Stomach smooth muscle (tissue), 2 donors: ENCODE measurements around the gene DNMT3L.
A peak's percentile ranks its signal among the peaks of the same experiment; 100 is the strongest.
"Not testable (repeated sequence)": the region's sequence is repeated elsewhere in the genome, so short reads cannot be mapped to it uniquely, and the experiment has no call there.

Experiments
- H3K27ac ChIP-seq: one replicate; pipeline ENCODE4 v1.7.0; 2013; ENCODE audit warnings: mild to moderate bottlenecking, low read length, inconsistent platforms
- H3K27me3 ChIP-seq, 2 donors: one replicate each; pipeline ENCODE4 v1.7.0; 2013; ENCODE audit warnings: low read length in 2 of 2; ENCODE audit not compliant: insufficient read depth in 2 of 2, control insufficient read depth in 1 of 2
- H3K36me3 ChIP-seq, 2 donors: one replicate each; pipeline ENCODE4 v1.7.0; 2013; ENCODE audit warnings: low read length in 2 of 2; ENCODE audit not compliant: control insufficient read depth in 2 of 2, insufficient read depth in 2 of 2
- H3K4me1 ChIP-seq: one replicate; pipeline ENCODE4 v1.7.0; 2013; ENCODE audit warnings: low read length; ENCODE audit not compliant: control insufficient read depth, insufficient read depth
- H3K4me3 ChIP-seq, 2 donors: one replicate each; pipeline ENCODE4 v1.7.0; 2013; ENCODE audit warnings: low read length in 2 of 2
- H3K9ac ChIP-seq, 2 donors: one replicate each; pipeline ENCODE4 v1.7.0; 2013; ENCODE audit warnings: low read length in 2 of 2, mild to moderate bottlenecking in 1 of 2
- H3K9me3 ChIP-seq, 2 donors: one replicate each; pipeline ENCODE4 v1.7.0; 2013; ENCODE audit warnings: low read length in 2 of 2; ENCODE audit not compliant: control insufficient read depth in 2 of 2
- donor health status: healthy.
- donor health status: Pancreatic carcinoma.

DNMT3L gene

DNA sequence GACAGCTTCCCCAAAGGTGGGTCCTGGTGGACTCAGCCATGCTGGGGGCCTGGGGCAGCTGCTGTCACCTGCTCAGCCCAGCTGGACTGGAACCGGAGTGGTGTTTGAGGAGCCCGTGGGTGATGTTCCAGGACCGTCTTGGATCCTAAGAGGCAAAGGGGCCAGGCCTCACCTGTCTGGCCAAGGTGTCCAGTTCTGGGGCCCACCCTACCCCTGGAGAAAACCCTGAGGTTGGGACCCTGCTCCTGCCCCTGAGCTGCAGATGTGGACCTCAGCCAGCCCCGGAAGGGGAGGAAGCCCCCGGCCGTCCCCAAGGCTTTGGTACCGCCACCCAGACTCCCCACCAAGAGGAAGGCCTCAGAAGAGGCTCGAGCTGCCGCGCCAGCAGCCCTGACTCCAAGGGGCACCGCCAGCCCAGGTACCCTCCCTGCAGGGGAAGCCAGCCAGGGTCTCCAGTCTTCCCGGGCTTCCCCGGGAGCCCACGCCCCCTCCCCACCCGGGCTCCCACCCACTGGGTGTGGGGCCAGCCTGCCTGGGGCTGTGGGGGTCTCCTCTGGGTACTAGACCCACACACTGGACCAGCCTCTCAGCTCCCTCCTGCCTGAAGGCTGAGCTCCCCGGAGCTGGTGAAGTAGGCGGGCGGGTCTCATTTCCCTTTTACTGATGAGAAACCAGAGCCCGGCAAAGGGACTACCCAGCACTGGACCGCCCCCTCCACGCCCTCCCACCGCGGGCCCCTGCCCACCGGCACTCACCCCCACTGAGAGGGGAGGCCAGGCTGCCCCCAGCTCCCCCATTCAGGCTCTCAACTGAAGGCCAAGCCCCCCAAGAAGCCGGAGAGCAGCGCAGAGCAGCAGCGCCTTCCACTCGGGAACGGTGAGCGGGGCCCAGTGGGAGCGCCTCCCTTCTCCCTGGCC, 25.3 kb upstream of the DNMT3L start:
- Histone ChIP-seq H3K9me3 (no peaks in the 10 kb centered on the region), H3K27me3 (peaks cover 9 to 25% of the 10 kb centered on the region in 2 donors)

DNA sequence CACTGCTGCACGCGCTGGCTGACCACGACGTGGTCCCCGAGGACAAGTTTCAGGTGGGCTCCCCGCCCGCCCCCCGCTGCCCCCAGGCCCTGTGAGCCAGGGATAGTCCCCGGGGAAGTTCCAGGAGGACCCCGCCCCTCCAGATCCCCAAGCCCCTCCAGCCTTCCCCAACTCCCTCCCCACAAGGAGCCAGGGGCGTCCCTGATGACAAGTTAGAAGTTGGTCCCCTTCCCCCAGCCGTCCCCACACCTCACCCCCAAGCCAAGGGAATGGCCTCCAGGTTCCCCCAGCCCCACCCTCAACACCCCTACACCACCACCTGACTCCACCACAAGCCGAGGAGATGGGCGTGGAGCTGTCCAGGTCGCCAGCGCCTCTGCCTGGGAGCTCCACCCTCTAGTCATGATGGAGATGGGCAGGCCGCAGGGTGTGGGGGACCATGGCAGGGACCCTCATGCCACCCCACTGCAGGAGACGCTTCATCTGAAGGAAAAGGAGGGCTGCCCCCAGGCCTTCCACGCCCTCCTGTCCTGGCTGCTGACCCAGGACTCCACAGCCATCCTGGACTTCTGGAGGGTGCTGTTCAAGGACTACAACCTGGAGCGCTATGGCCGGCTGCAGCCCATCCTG, 24.5 kb upstream of the DNMT3L start:
- Histone ChIP-seq H3K4me1 (no peaks in the 10 kb centered on the region), H3K4me3 (no peak overlapping the region), H3K9ac (no peak overlapping the region), H3K27ac (no peak overlapping the region), H3K36me3 (no peaks in the 10 kb centered on the region), H3K27me3 (peaks cover 9 to 25% of the 10 kb centered on the region in 2 donors), H3K9me3 (no peaks in the 10 kb centered on the region)

More for the DNA sequence above, 25.3 kb upstream of the DNMT3L start:
- Histone ChIP-seq H3K27ac (no peak overlapping the region), H3K4me1 (no peaks in the 10 kb centered on the region), H3K4me3 (no peak overlapping the region), H3K9ac (no peak overlapping the region), H3K36me3 (no peaks in the 10 kb centered on the region)

DNA sequence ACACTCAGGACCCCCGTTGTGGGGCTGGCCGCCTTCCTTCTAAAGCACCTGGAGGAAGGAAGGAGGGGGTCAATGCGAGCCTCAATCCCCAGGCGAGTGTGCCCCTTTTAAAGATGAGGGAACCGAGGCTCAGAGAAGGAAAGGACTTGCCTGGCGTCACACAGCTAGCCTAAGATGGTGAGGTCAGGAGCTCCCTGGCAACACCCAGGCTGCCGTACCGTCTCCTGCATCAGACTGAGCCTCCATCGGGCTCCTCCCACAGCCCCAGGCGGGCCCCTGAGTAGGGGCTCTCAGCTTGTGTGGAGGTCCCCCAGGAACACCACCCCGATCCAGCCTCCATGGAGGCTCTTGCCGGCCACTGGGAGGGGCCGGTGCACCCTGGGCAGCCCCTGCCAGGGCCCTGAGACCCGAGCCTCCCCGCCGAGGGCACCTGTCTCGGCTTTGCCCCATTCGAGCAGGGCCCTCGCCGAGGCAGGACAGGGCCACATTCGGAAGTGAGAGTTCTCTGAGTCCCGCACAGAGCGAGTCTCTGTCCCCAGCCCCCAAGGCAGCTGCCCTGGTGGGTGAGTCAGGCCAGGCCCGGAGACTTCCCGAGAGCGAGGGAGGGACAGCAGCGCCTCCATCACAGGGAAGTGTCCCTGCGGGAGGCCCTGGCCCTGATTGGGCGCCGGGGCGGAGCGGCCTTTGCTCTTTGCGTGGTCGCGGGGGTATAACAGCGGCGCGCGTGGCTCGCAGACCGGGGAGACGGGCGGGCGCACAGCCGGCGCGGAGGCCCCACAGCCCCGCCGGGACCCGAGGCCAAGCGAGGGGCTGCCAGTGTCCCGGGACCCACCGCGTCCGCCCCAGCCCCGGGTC, 23.7 kb upstream of the DNMT3L start, which contains the start of gene AIRE:
Gene AIRE (plus strand): TSS at position 739 of the 855 bp plus-strand sequence. CDS start 131 bp downstream, outside the sequence.
- Histone ChIP-seq H3K4me3 (peak within 1 kb of the TSS in 1 of 2 donors; percentile 40), H3K36me3 (no peaks in the 10 kb centered on the region), H3K9ac (no peak within 1 kb of the TSS), H3K27ac (no peak within 1 kb of the TSS), H3K4me1 (no peaks in the 10 kb centered on the region), H3K27me3 (peaks cover 8 to 25% of the 10 kb centered on the region in 2 donors), H3K9me3 (no peaks in the 10 kb centered on the region)

DNA sequence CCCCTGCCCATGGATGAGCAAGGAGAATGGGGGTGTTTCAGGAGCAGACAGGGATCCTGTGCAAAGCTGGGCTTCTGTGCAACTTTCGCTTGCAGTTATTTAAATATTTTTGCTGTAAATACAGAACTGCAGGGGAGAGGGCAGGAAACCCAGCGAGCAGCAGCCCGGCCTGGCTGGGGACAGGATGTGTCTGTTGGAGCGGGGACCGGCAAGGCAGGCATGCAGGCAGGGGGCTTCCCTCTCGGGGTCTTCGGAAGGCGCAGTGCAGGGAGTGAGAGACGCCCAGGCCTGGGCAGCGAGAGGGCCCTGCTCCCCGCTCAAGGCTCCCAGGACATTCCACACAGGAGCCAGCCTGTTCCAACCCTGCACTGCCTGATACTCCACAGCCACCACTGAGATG, 22.3 kb upstream of the DNMT3L start:
- Histone ChIP-seq H3K4me3 (no peak overlapping the region), H3K4me1 (no peaks in the 10 kb centered on the region), H3K9me3 (no peaks in the 10 kb centered on the region), H3K36me3 (no peaks in the 10 kb centered on the region), H3K9ac (no peak overlapping the region), H3K27me3 (peaks cover 7 to 25% of the 10 kb centered on the region in 2 donors), H3K27ac (no peak overlapping the region)

- H3K4me1 ChIP-seq, H3K36me3 ChIP-seq, H3K9me3 ChIP-seq, H3K4me3 ChIP-seq, H3K27ac ChIP-seq, H3K9ac ChIP-seq: not testable (repeated sequence)
- H3K27me3 ChIP-seq: peaks cover 7 to 25% of the 10 kb centered on the region in 2 donors
Measured at GRCh38 chr21:44283211-44283785, 21.6 kb upstream of the DNMT3L start.

DNA sequence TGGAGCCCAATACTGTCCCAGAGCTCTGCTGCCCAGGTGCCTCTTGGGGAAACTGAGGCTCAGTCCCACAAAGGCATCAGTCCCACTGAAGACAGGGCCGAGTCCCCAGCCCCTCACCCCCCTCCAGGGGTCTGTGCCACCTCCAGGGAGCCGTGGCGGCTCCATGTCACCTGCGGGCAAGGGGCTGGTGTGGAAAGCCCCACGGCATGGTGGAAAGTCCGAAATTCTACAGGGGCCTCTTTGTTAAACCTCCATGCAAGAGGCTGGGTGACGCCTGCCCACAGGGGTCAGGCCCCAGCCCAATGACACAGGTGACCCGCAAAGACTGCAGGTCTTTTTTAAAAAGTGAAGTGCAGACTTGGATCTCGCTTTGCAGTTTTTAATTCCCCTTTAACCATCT, 20.7 kb upstream of the DNMT3L start:
- Histone ChIP-seq H3K4me1 (no peaks in the 10 kb centered on the region), H3K4me3 (no peak overlapping the region), H3K36me3 (no peaks in the 10 kb centered on the region), H3K27ac (no peak overlapping the region), H3K9me3 (no peaks in the 10 kb centered on the region), H3K9ac (no peak overlapping the region), H3K27me3 (peaks cover 4 to 20% of the 10 kb centered on the region in 2 donors)

DNA sequence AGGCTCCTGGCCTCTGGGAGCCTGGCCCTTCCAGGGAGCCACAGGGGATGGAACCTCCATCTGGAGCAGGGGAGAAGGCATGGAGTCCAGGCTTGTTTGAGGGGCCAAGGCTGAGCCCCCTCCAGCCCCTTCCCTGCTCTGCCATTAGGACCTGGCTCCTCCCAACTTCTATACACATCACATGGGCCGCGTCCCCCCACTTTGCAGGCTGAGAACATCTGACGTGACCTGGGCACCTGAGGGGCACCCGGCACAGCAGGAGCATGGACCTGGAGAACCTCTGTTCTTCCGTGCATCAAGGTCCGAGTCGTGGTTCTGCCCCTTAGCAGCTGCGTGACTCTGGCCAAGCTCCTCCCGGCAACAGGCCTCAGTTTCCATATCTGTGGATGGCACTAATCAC, 20.1 kb upstream of the DNMT3L start:
- no peak overlapping the region for H3K4me3 ChIP-seq
- H3K9me3 ChIP-seq: no peaks in the 10 kb centered on the region
- no peak overlapping the region for H3K9ac ChIP-seq
- H3K27me3 ChIP-seq: peaks cover 4 to 16% of the 10 kb centered on the region in 2 donors
- no peaks in the 10 kb centered on the region for H3K4me1 ChIP-seq
- H3K27ac ChIP-seq: no peak overlapping the region
- H3K36me3 ChIP-seq: no peaks in the 10 kb centered on the region

GRCh38 chr21:44279354-44280260, 17.9 kb upstream of the DNMT3L start:
- H3K27me3 ChIP-seq: no peaks in the 10 kb centered on the region

DNA sequence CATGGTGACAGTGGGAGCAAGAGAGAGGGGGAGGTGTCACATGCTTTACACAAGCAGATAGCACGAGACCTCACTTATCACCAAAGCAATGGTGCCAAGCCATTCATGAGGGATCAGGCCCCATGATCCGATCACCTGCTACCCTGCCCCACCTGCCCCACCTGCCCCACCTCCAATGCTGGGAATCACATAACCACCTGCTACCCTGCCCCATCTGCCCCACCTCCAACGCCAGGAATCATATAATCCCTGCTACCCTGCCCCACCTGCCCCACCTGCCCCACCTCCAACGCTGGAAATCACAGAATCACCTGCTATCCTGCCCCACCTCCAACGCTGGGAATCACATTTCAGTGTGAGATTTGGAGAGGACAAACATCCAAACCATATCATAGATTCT, 13.3 kb upstream of the DNMT3L start:
- no peak overlapping the region for H3K27ac ChIP-seq
- no peaks in the 10 kb centered on the region for H3K4me1 ChIP-seq
- H3K36me3 ChIP-seq: no peaks in the 10 kb centered on the region
- no peak overlapping the region for H3K4me3 ChIP-seq
- no peaks in the 10 kb centered on the region for H3K27me3 ChIP-seq
- H3K9ac ChIP-seq: no peak overlapping the region
- H3K9me3 ChIP-seq: no peaks in the 10 kb centered on the region

More at GRCh38 chr21:44279354-44280260, 17.9 kb upstream of the DNMT3L start:
- H3K27ac ChIP-seq: no peak overlapping the region
- no peak overlapping the region for H3K4me3 ChIP-seq
- H3K4me1 ChIP-seq: no peaks in the 10 kb centered on the region
- H3K9me3 ChIP-seq: no peaks in the 10 kb centered on the region
- H3K9ac ChIP-seq: no peak overlapping the region
- H3K36me3 ChIP-seq: no peaks in the 10 kb centered on the region
